Muscle layer of duodenum (tissue), 2 donors: ENCODE measurements around the gene PNMT.

Source experiments
- H3K27ac ChIP-seq: one replicate; pipeline ENCODE4 v1.7.0; 2013; ENCODE audit warnings: mild to moderate bottlenecking, low read length
- H3K27me3 ChIP-seq: one replicate; pipeline ENCODE4 v1.7.0; 2013; ENCODE audit warnings: low read depth, mild to moderate bottlenecking, control low read depth, low read length
- H3K36me3 ChIP-seq, 2 donors: one replicate each; pipeline ENCODE4 v1.7.0; 2013; ENCODE audit warnings: low read length in 2 of 2, control low read depth in 1 of 2, mild to moderate bottlenecking in 1 of 2; ENCODE audit not compliant: insufficient read depth in 2 of 2, control insufficient read depth in 1 of 2
- H3K4me1 ChIP-seq, 2 donors: one replicate each; pipeline ENCODE4 v1.7.0; 2013; ENCODE audit warnings: low read length in 2 of 2, mild to moderate bottlenecking in 2 of 2, control low read depth in 1 of 2, moderate library complexity in 1 of 2; ENCODE audit not compliant: insufficient read depth in 2 of 2, control insufficient read depth in 1 of 2
- H3K4me3 ChIP-seq, 2 donors: one replicate each; pipeline ENCODE4 v1.7.0; 2013; ENCODE audit warnings: low read length in 2 of 2, low read depth in 1 of 2, mild to moderate bottlenecking in 1 of 2
- H3K9me3 ChIP-seq, 2 donors: one replicate each; pipeline ENCODE4 v1.7.0; 2013; ENCODE audit warnings: low read length in 2 of 2, control low read depth in 1 of 2, mild to moderate bottlenecking in 1 of 2; ENCODE audit not compliant: control insufficient read depth in 1 of 2
- donor health status: healthy.

Gene PNMT

GRCh38 chr17:39648616-39649366, 19.5 kb upstream of the PNMT start:
- H3K27me3 ChIP-seq: no peaks in the 10 kb centered on the region
- H3K36me3 ChIP-seq: no peaks in the 10 kb centered on the region

GRCh38 chr17:39650121-39650579, 18.1 kb upstream of the PNMT start:
- Histone ChIP-seq H3K27ac (no peak overlapping the region), H3K4me1 (peaks cover 0 to 20% of the 10 kb centered on the region in 2 donors), H3K9me3 (no peaks in the 10 kb centered on the region), H3K27me3 (no peaks in the 10 kb centered on the region), H3K36me3 (peaks cover 0 to 8% of the 10 kb centered on the region in 2 donors), H3K4me3 (no peak overlapping the region)

More at GRCh38 chr17:39648616-39649366, 19.5 kb upstream of the PNMT start:
- Histone ChIP-seq H3K4me3 (no peak overlapping the region), H3K4me1 (peaks cover 0 to 19% of the 10 kb centered on the region in 2 donors), H3K27ac (no peak overlapping the region), H3K9me3 (no peaks in the 10 kb centered on the region)

GRCh38 chr17:39651923-39652586, 16.2 kb upstream of the PNMT start:
- no peaks in the 10 kb centered on the region for H3K27me3 ChIP-seq
- no peaks in the 10 kb centered on the region for H3K9me3 ChIP-seq
- no peak overlapping the region for H3K27ac ChIP-seq
- H3K36me3 ChIP-seq: peaks cover 0 to 16% of the 10 kb centered on the region in 2 donors
- peaks cover 0 to 20% of the 10 kb centered on the region in 2 donors for H3K4me1 ChIP-seq
- H3K4me3 ChIP-seq: no peak overlapping the region

GRCh38 chr17:39652587-39653315, 15.5 kb upstream of the PNMT start:
- peaks cover 0 to 20% of the 10 kb centered on the region in 2 donors for H3K4me1 ChIP-seq
- H3K27ac ChIP-seq: no peak overlapping the region
- peaks cover 4 to 16% of the 10 kb centered on the region in 2 donors for H3K36me3 ChIP-seq
- H3K27me3 ChIP-seq: no peaks in the 10 kb centered on the region
- no peaks in the 10 kb centered on the region for H3K9me3 ChIP-seq
- peak overlapping the region in 1 of 2 donors; percentile 32 for H3K4me3 ChIP-seq

GRCh38 chr17:39653316-39653661, 15.0 kb upstream of the PNMT start:
- Histone ChIP-seq H3K4me1 (peaks cover 0 to 20% of the 10 kb centered on the region in 2 donors), H3K36me3 (peaks cover 9 to 19% of the 10 kb centered on the region in 2 donors), H3K9me3 (no peaks in the 10 kb centered on the region), H3K4me3 (peak overlapping the region in 1 of 2 donors; percentile 32), H3K27me3 (no peaks in the 10 kb centered on the region), H3K27ac (no peak overlapping the region)

GRCh38 chr17:39653662-39654331, 14.5 kb upstream of the PNMT start:
- H3K9me3 ChIP-seq: no peaks in the 10 kb centered on the region
- peaks cover 0 to 24% of the 10 kb centered on the region in 2 donors for H3K4me1 ChIP-seq
- H3K4me3 ChIP-seq: no peak overlapping the region
- H3K27me3 ChIP-seq: no peaks in the 10 kb centered on the region
- peaks cover 12 to 24% of the 10 kb centered on the region in 2 donors for H3K36me3 ChIP-seq
- no peak overlapping the region for H3K27ac ChIP-seq

GRCh38 chr17:39655105-39655504, 13.1 kb upstream of the PNMT start:
- Histone ChIP-seq H3K27me3 (no peaks in the 10 kb centered on the region), H3K9me3 (no peaks in the 10 kb centered on the region), H3K27ac (no peak overlapping the region), H3K4me1 (peaks cover 0 to 27% of the 10 kb centered on the region in 2 donors), H3K36me3 (peaks cover 14 to 36% of the 10 kb centered on the region in 2 donors), H3K4me3 (no peak overlapping the region)

- H3K36me3 ChIP-seq: peaks cover 24 to 64% of the 10 kb centered on the region in 2 donors
These were observed 9.9 kb upstream of the PNMT start for GRCh38 chr17:39658346-39658745.

GRCh38 chr17:39658760-39659159, 9.5 kb upstream of the PNMT start:
- Histone ChIP-seq H3K4me3 (no peak overlapping the region), H3K27ac (no peak overlapping the region), H3K4me1 (peaks cover 0 to 23% of the 10 kb centered on the region in 2 donors), H3K36me3 (peaks cover 24 to 64% of the 10 kb centered on the region in 2 donors), H3K9me3 (no peaks in the 10 kb centered on the region), H3K27me3 (no peaks in the 10 kb centered on the region)

More at GRCh38 chr17:39658346-39658745, 9.9 kb upstream of the PNMT start:
- H3K9me3 ChIP-seq: no peaks in the 10 kb centered on the region
- H3K4me1 ChIP-seq: peaks cover 0 to 27% of the 10 kb centered on the region in 2 donors
- no peaks in the 10 kb centered on the region for H3K27me3 ChIP-seq
- H3K4me3 ChIP-seq: no peak overlapping the region
- no peak overlapping the region for H3K27ac ChIP-seq

- Histone ChIP-seq H3K4me3 (no peak overlapping the region), H3K4me1 (peaks cover 0 to 21% of the 10 kb centered on the region in 2 donors), H3K9me3 (no peaks in the 10 kb centered on the region), H3K27ac (no peak overlapping the region), H3K36me3 (peaks cover 24 to 60% of the 10 kb centered on the region in 2 donors), H3K27me3 (no peaks in the 10 kb centered on the region)
These were observed 8.8 kb upstream of the PNMT start for GRCh38 chr17:39659279-39660010.
